ENCODE measurements around the gene TNFRSF8.

Gene TNFRSF8

GRCh38 chr1:12028248-12028647 lies 34.9 kb upstream of the TNFRSF8 start:
- Histone ChIP-seq H3K4me2 (ENCODE audit: low read length) (no peak overlapping the region), H3K36me3 (ENCODE audit: control insufficient read depth, low read length) (peaks cover 47% of the 10 kb centered on the region)

GRCh38 chr1:12028957-12029511 lies 34.1 kb upstream of the TNFRSF8 start:
- no peaks in the 10 kb centered on the region for H3F3A ChIP-seq (ENCODE audit: control insufficient read depth, insufficient read depth)
- no peaks in the 10 kb centered on the region for H3K79me2 ChIP-seq (ENCODE audit: control insufficient read depth, low read length)
- H3K4me3 ChIP-seq (ENCODE audit: low read length), result no peak overlapping the region
- H3K27ac ChIP-seq (ENCODE audit: low read depth, low read length), result no peak overlapping the region
- H3K9me3 ChIP-seq (ENCODE audit: control insufficient read depth, insufficient read depth, low read length), result no peaks in the 10 kb centered on the region
- H3K4me1 ChIP-seq (ENCODE audit: control insufficient read depth, low read length), result peaks cover 9% of the 10 kb centered on the region
- H4K20me1 ChIP-seq (ENCODE audit: control insufficient read depth, insufficient read depth, low read depth, low read length), result peaks cover 4% of the 10 kb centered on the region
- H3K27me3 ChIP-seq (ENCODE audit: control insufficient read depth, low read length), result no peaks in the 10 kb centered on the region
- TF ChIP-seq CTCF (IDR thresholded peaks at IDR 0.05; ENCODE audit: low read depth, low read length, poor library complexity, severe bottlenecking) (no peak), EZH2phosphoT487 (IDR thresholded peaks at IDR 0.05; ENCODE audit: borderline replicate concordance, low read length) (no peak)
- no peak overlapping the region for H3K4me2 ChIP-seq (ENCODE audit: low read length)
- peaks cover 43% of the 10 kb centered on the region for H3K36me3 ChIP-seq (ENCODE audit: control insufficient read depth, low read length)
- H3K9me2 ChIP-seq (replicated peaks; ENCODE audit: control insufficient read depth, low read length), result no peaks in the 10 kb centered on the region

More at GRCh38 chr1:12028248-12028647, 34.9 kb upstream of the TNFRSF8 start:
- H3K9me2 ChIP-seq (replicated peaks; ENCODE audit: control insufficient read depth, low read length), result no peaks in the 10 kb centered on the region
- no peak overlapping the region for H3K4me3 ChIP-seq (ENCODE audit: low read length)
- TF ChIP-seq EZH2phosphoT487 (IDR thresholded peaks at IDR 0.05; ENCODE audit: borderline replicate concordance, low read length) (no peak), CTCF (IDR thresholded peaks at IDR 0.05; ENCODE audit: low read depth, low read length, poor library complexity, severe bottlenecking) (no peak)
- H4K20me1 ChIP-seq (ENCODE audit: control insufficient read depth, insufficient read depth, low read depth, low read length), result peaks cover 4% of the 10 kb centered on the region
- H3K9me3 ChIP-seq (ENCODE audit: control insufficient read depth, insufficient read depth, low read length), result no peaks in the 10 kb centered on the region
- H3K27ac ChIP-seq (ENCODE audit: low read depth, low read length), result no peak overlapping the region
- no peaks in the 10 kb centered on the region for H3K27me3 ChIP-seq (ENCODE audit: control insufficient read depth, low read length)
- no peaks in the 10 kb centered on the region for H3F3A ChIP-seq (ENCODE audit: control insufficient read depth, insufficient read depth)
- H3K79me2 ChIP-seq (ENCODE audit: control insufficient read depth, low read length), result no peaks in the 10 kb centered on the region
- H3K4me1 ChIP-seq (ENCODE audit: control insufficient read depth, low read length), result peaks cover 9% of the 10 kb centered on the region

- no peak overlapping the region for H3K4me2 ChIP-seq (ENCODE audit: low read length)
- no peaks in the 10 kb centered on the region for H3K27me3 ChIP-seq (ENCODE audit: control insufficient read depth, low read length)
These were observed 33.3 kb upstream of the TNFRSF8 start for GRCh38 chr1:12029720-12030339.

More at GRCh38 chr1:12029720-12030339, 33.3 kb upstream of the TNFRSF8 start:
- H3F3A ChIP-seq (ENCODE audit: control insufficient read depth, insufficient read depth), result no peaks in the 10 kb centered on the region
- H3K9me3 ChIP-seq (ENCODE audit: control insufficient read depth, insufficient read depth, low read length), result no peaks in the 10 kb centered on the region
- peaks cover 38% of the 10 kb centered on the region for H3K36me3 ChIP-seq (ENCODE audit: control insufficient read depth, low read length)
- TF ChIP-seq CTCF (IDR thresholded peaks at IDR 0.05; ENCODE audit: low read depth, low read length, poor library complexity, severe bottlenecking) (no peak), EZH2phosphoT487 (IDR thresholded peaks at IDR 0.05; ENCODE audit: borderline replicate concordance, low read length) (no peak)
- H4K20me1 ChIP-seq (ENCODE audit: control insufficient read depth, insufficient read depth, low read depth, low read length), result peaks cover 4% of the 10 kb centered on the region
- no peak overlapping the region for H3K27ac ChIP-seq (ENCODE audit: low read depth, low read length)
- peaks cover 9% of the 10 kb centered on the region for H3K4me1 ChIP-seq (ENCODE audit: control insufficient read depth, low read length)
- H3K9me2 ChIP-seq (replicated peaks; ENCODE audit: control insufficient read depth, low read length), result no peaks in the 10 kb centered on the region
- H3K79me2 ChIP-seq (ENCODE audit: control insufficient read depth, low read length), result no peaks in the 10 kb centered on the region
- no peak overlapping the region for H3K4me3 ChIP-seq (ENCODE audit: low read length)
